H1 (cell line): ENCODE data around the gene RPE. TPM values are rescaled to one million over a fixed set of nuclear protein-coding genes. Genes with fewer than 3 reads are reported as not detected.

Experiments
- CTCF ChIA-PET: fragments of 300-600 bp; sonication (Branson Sonifier 250); formaldehyde crosslinking; loops from one replicate; lab custom pipeline; 2021; ENCODE audit not compliant: partially characterized antibody; lab: Charles Lee
- POLR2A ChIA-PET: fragments of 300-600 bp; sonication (Branson Sonifier 250); formaldehyde crosslinking; loops from one replicate; lab custom pipeline; 2021; ENCODE audit warnings: inconsistent platforms; ENCODE audit not compliant: partially characterized antibody; lab: Charles Lee
- DNase-seq, 2 experiments: peaks; one replicate each; pipeline versions ENCODE4 v3.0.0 to v3.0.0-alpha.2; 2010 to 2022; ENCODE audit warnings: low spot score in 2 of 2, low read depth in 1 of 2, mixed read lengths in 1 of 2
- FAIRE-seq: peaks from 2 replicates; lab custom pipeline; 2011; peaks lifted over from hg19 to GRCh38; lab: Jason Lieb, UNC
- H2AFZ ChIP-seq: 2 replicates; pipeline ENCODE4 v1.8.1; 2012; ENCODE audit warnings: low read length, inconsistent platforms
- H2AK5ac ChIP-seq: 2 replicates; pipeline ENCODE4 v1.6.1; 2013; ENCODE audit warnings: low read depth, low read length
- H2BK120ac ChIP-seq: replicated peaks from 2 replicates; pipeline ENCODE3; 2013; ENCODE audit warnings: low read depth, low read length, inconsistent platforms
- H2BK12ac ChIP-seq: 2 replicates; pipeline ENCODE4 v1.6.1; 2013; ENCODE audit warnings: low read depth, low read length
- H2BK15ac ChIP-seq: 2 replicates; pipeline ENCODE4 v1.6.1; 2013; ENCODE audit warnings: low read length
- H2BK20ac ChIP-seq: 2 replicates; pipeline ENCODE4 v1.6.1; 2013; ENCODE audit warnings: low read length
- H2BK5ac ChIP-seq: 2 replicates; pipeline ENCODE4 v1.6.1; 2013; ENCODE audit warnings: low read depth, low read length
- H3K14ac ChIP-seq: 2 replicates; pipeline ENCODE4 v1.6.1; 2013; ENCODE audit warnings: inconsistent platforms; ENCODE audit not compliant: insufficient read length
- H3K18ac ChIP-seq: 2 replicates; pipeline ENCODE4 v1.6.1; 2013; ENCODE audit warnings: low read length; ENCODE audit errors: extremely low read depth
- H3K23ac ChIP-seq: 2 replicates; pipeline ENCODE4 v1.6.1; 2013; ENCODE audit warnings: inconsistent platforms; ENCODE audit not compliant: insufficient read length
- H3K23me2 ChIP-seq: 2 replicates; pipeline ENCODE4 v1.6.1; 2013; ENCODE audit warnings: low read depth, low read length
- H3K27ac ChIP-seq: 2 replicates; pipeline ENCODE4 v1.6.1; 2011; ENCODE audit warnings: low read depth, low read length, inconsistent platforms
- H3K27me3 ChIP-seq, 4 experiments: replicated peaks in 1 of 4; 1 replicate in 1 of 4; 2 replicates in 3 of 4; pipeline versions ENCODE4 v1.6.1 to v1.8.1; 2011 to 2013; ENCODE audit warnings: low read length in 3 of 4, mild to moderate bottlenecking in 3 of 4, inconsistent platforms in 2 of 4, mixed read lengths in 2 of 4, moderate library complexity in 1 of 4; ENCODE audit not compliant: control insufficient read depth in 3 of 4, insufficient read depth in 3 of 4; ENCODE audit errors: extremely low read depth in 1 of 4
- H3K36me3 ChIP-seq, 4 experiments: 2 replicates each; pipeline versions ENCODE4 v1.6.1 to v1.8.1; 2011 to 2013; ENCODE audit warnings: mild to moderate bottlenecking in 4 of 4, low read length in 3 of 4, moderate library complexity in 2 of 4, control low read depth in 1 of 4, inconsistent platforms in 1 of 4; ENCODE audit not compliant: insufficient read depth in 4 of 4, control insufficient read depth in 2 of 4
- H3K4ac ChIP-seq: replicated peaks from 2 replicates; pipeline ENCODE3; 2013; ENCODE audit warnings: low read length, low read depth, mixed read lengths, inconsistent platforms; ENCODE audit not compliant: insufficient read length
- H3K4me1 ChIP-seq, 4 experiments: replicated peaks in 1 of 4; 1 replicate in 1 of 4; 2 replicates in 3 of 4; pipeline versions ENCODE4 v1.6.1 to v1.8.1; 2011 to 2013; ENCODE audit warnings: low read length in 3 of 4, inconsistent platforms in 2 of 4, mixed read lengths in 1 of 4; ENCODE audit not compliant: insufficient read depth in 4 of 4, control insufficient read depth in 3 of 4
- H3K4me2 ChIP-seq, 2 experiments: 2 replicates each; pipeline versions ENCODE4 v1.6.1 to v1.8.1; 2011 to 2013; ENCODE audit warnings: low read depth in 2 of 2, low read length in 2 of 2, control low read depth in 1 of 2, inconsistent platforms in 1 of 2, mild to moderate bottlenecking in 1 of 2; ENCODE audit not compliant: insufficient read depth in 1 of 2
- H3K4me3 ChIP-seq, 4 experiments: fragments of 200-600, 300-600 bp in 1 of 4; sonication (generic), shearing (Covaris generic), sonication (Bioruptor Twin) in 1 of 4; 2 replicates each; pipeline versions ENCODE4 v1.5.1 to v1.8.1; 2011 to 2016; ENCODE audit warnings: low read length in 4 of 4, low read depth in 3 of 4, control low read depth in 2 of 4, inconsistent platforms in 2 of 4, mild to moderate bottlenecking in 2 of 4, mixed read lengths in 1 of 4, moderate library complexity in 1 of 4; ENCODE audit not compliant: insufficient read depth in 2 of 4; ENCODE audit errors: extremely low read depth in 1 of 4
- H3K56ac ChIP-seq: replicated peaks from 2 replicates; pipeline ENCODE3; 2013; ENCODE audit warnings: low read depth, mild to moderate bottlenecking, mixed read lengths, low read length, inconsistent platforms; ENCODE audit not compliant: insufficient read length
- H3K79me1 ChIP-seq: 2 replicates; pipeline ENCODE4 v1.6.1; 2013; ENCODE audit warnings: low read depth, low read length, control low read depth
- H3K79me2 ChIP-seq, 2 experiments: 2 replicates each; pipeline versions ENCODE4 v1.6.1 to v1.8.1; 2012 to 2013; ENCODE audit warnings: low read length in 2 of 2, mild to moderate bottlenecking in 2 of 2, inconsistent platforms in 1 of 2; ENCODE audit not compliant: insufficient read depth in 2 of 2, control insufficient read depth in 1 of 2
- H3K9ac ChIP-seq, 4 experiments: replicated peaks in 1 of 4; 1 replicate in 1 of 4; 2 replicates in 3 of 4; pipeline versions ENCODE4 v1.6.1 to v1.8.1; 2011 to 2013; ENCODE audit warnings: low read depth in 3 of 4, low read length in 3 of 4, control low read depth in 2 of 4, mild to moderate bottlenecking in 2 of 4, moderate library complexity in 2 of 4, inconsistent platforms in 1 of 4; ENCODE audit errors: extremely low read depth in 1 of 4
- H3K9me3 ChIP-seq, 2 experiments: 2 replicates each; pipeline versions ENCODE4 v1.6.1 to v1.8.1; 2012 to 2013; ENCODE audit warnings: mild to moderate bottlenecking in 2 of 2, moderate library complexity in 2 of 2, control low read depth in 1 of 2, inconsistent platforms in 1 of 2, low read depth in 1 of 2, low read length in 1 of 2, mixed read lengths in 1 of 2; ENCODE audit not compliant: insufficient read depth in 2 of 2
- H4K20me1 ChIP-seq, 2 experiments: replicated peaks in 1 of 2; 2 replicates each; pipeline versions ENCODE3 to v1.8.1; 2011 to 2013; ENCODE audit warnings: inconsistent platforms in 2 of 2, low read length in 2 of 2, mild to moderate bottlenecking in 1 of 2; ENCODE audit not compliant: insufficient read depth in 2 of 2, control insufficient read depth in 1 of 2
- H4K5ac ChIP-seq: 2 replicates; pipeline ENCODE4 v1.6.1; 2013; ENCODE audit warnings: low read length, low read depth, mixed read lengths, inconsistent platforms; ENCODE audit not compliant: insufficient read length
- H4K8ac ChIP-seq: 2 replicates; pipeline ENCODE4 v1.8.0; 2013; ENCODE audit warnings: mild to moderate bottlenecking, moderate library complexity, low read length, inconsistent platforms; ENCODE audit not compliant: insufficient read depth; ENCODE audit errors: extremely low read depth
- H4K91ac ChIP-seq: replicated peaks from 2 replicates; pipeline ENCODE3; 2013; ENCODE audit warnings: low read length, mixed read lengths, inconsistent platforms; ENCODE audit not compliant: insufficient read length
- ATF3 ChIP-seq: IDR thresholded peaks from 2 replicates; pipeline ENCODE4 v1.6.1; 2011; ENCODE audit warnings: low read depth, mild to moderate bottlenecking, low read length; ENCODE audit not compliant: insufficient read depth
- CEBPB ChIP-seq: IDR thresholded peaks from 2 replicates; pipeline ENCODE4 v1.6.1; 2012; ENCODE audit warnings: low read depth, low read length
- CREB1 ChIP-seq: IDR thresholded peaks from 2 replicates; pipeline ENCODE4 v1.6.1; 2012; ENCODE audit warnings: inconsistent platforms
- EZH2 ChIP-seq: fragments of 200-600 bp; sonication (generic); IDR thresholded peaks from 2 replicates; pipeline ENCODE4 v1.7.1; 2012; ENCODE audit warnings: low read depth, mild to moderate bottlenecking, moderate library complexity, low read length, inconsistent platforms; ENCODE audit not compliant: severe bottlenecking
- HDAC2 ChIP-seq, 2 experiments: fragments of 300-600 bp in 1 of 2; sonication (generic) in 1 of 2; IDR thresholded peaks; 2 replicates each; pipeline ENCODE4 v1.6.1; 2011 to 2012; ENCODE audit warnings: low read depth in 2 of 2, low read length in 2 of 2, mild to moderate bottlenecking in 2 of 2, moderate library complexity in 2 of 2, borderline replicate concordance in 1 of 2, inconsistent platforms in 1 of 2
- KDM5A ChIP-seq: fragments of 200-600 bp; IDR thresholded peaks from 2 replicates; pipeline ENCODE4 v1.7.1; 2012; ENCODE audit warnings: mild to moderate bottlenecking, low read length, inconsistent platforms, mixed read lengths
- NANOG ChIP-seq: IDR thresholded peaks from 2 replicates; pipeline ENCODE4 v1.6.1; 2011; ENCODE audit warnings: low read length, low read depth, mild to moderate bottlenecking, inconsistent platforms; ENCODE audit not compliant: insufficient read depth, poor library complexity, severe bottlenecking
- PHF8 ChIP-seq: fragments of 200-600 bp; sonication (generic); conservative IDR thresholded peaks from 2 replicates; pipeline ENCODE4 v1.7.1; 2012; ENCODE audit warnings: low read depth, mild to moderate bottlenecking, inconsistent platforms, low read length, moderate library complexity
- POLR2AphosphoS5 ChIP-seq: IDR thresholded peaks from 2 replicates; pipeline ENCODE4 v1.6.1; 2011; ENCODE audit warnings: low read depth, low read length
- RNF2 ChIP-seq: fragments of 200-900, 300-1000 bp; sonication (generic); IDR thresholded peaks from 2 replicates; pipeline ENCODE4 v1.7.1; 2016; ENCODE audit warnings: borderline replicate concordance, low read depth, mild to moderate bottlenecking, antibody characterized with exemption, low read length; ENCODE audit not compliant: poor library complexity, severe bottlenecking; ENCODE audit errors: missing control alignments
- SP2 ChIP-seq: IDR thresholded peaks from 2 replicates; pipeline ENCODE4 v1.6.1; 2012; ENCODE audit warnings: mild to moderate bottlenecking, low read length, inconsistent platforms
- SP4 ChIP-seq: IDR thresholded peaks from 2 replicates; pipeline ENCODE4 v1.6.1; 2012; ENCODE audit warnings: low read length, inconsistent platforms
- TCF12 ChIP-seq: IDR thresholded peaks from 2 replicates; pipeline ENCODE4 v1.6.1; 2011; ENCODE audit warnings: low read depth, mild to moderate bottlenecking, low read length
- YY1 ChIP-seq: IDR thresholded peaks from 2 replicates; pipeline ENCODE4 v1.6.1; 2011; ENCODE audit warnings: low read depth, mild to moderate bottlenecking, low read length
- WGBS, 2 experiments: shearing (Covaris generic) in 1 of 2; methylation state at CpG; one replicate each; pipeline versions ENCODE4 v1.1.6 to v1.1.7; 2013 to 2015; ENCODE audit warnings: low lambda C conversion rate in 2 of 2, mixed read lengths in 2 of 2, inconsistent platforms in 1 of 2, low coverage in 1 of 2, missing lambda C conversion rate in 1 of 2; ENCODE audit not compliant: insufficient replicate concordance in 2 of 2, insufficient coverage in 1 of 2, insufficient read length in 1 of 2; ENCODE audit errors: extremely low coverage in 1 of 2, missing lambda C conversion rate in 1 of 2; 5-methylcytosine and 5-hydroxymethylcytosine counted together
- polyA plus RNA-seq, 7 experiments: library from polyadenylated mRNA; depleted of rRNA in 3 of 7; stranded (reverse) in 5 of 7; unstranded in 2 of 7; fragments of >200 nt in 5 of 7; fragments of 200-250 nt in 2 of 7; gene quantifications; 1 replicate in 5 of 7; 2 replicates in 1 of 7; 4 replicates in 1 of 7; pipeline versions ENCODE4 v1.2.1 to v1.2.3, GENCODE V29; 2011 to 2013; ENCODE audit warnings: missing spikeins in 2 of 7, mixed read lengths in 2 of 7
- total RNA-seq: library from RNA; stranded (reverse); fragmentation: NEBNext Ultra II Directional; extraction: Animal tissue kit (Norgen Biotek cat#: 25700); gene quantifications from 2 replicates; pipeline ENCODE4 v1.2.1, GENCODE V29; 2021

RPE gene
- total and polyA plus RNA-seq, 2 of the 8 experiments (the other 6 are each of a cell fraction or from before 2014, with no cell fraction given): 77.8 to 102 TPM

DNA sequence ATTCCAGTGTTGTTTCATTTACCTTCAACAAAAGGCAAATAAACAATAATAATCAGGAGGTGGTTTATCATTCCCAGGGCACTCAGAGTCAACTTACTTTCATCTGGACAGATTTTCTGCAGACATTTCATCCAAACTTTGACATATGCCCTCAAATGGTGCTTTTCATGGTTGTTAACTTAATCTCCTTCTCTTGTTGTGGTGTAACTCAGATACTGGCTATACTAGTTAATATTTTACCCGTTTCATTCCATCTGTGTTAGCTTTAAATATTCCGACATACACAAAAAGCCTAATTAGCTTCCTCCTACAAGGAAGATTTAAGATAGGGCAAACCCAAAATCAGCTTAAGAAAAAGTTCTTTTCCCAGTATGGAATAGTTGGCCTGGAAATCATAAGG is 44.4 kb upstream of the RPE start:
- Histone ChIP-seq H3K9ac (no peak overlapping the region), H4K8ac (no peak overlapping the region), H3K4me1 (peaks cover 0 to 17% (median 2%) of the 10 kb centered on the region in 4 experiments; a peak in 4 of 7 replicates), H3K18ac (no peak overlapping the region), H3K4ac (no peak overlapping the region), H2AK5ac (no peak overlapping the region), H3K4me3 (no peak overlapping the region), H3K4me2 (no peak overlapping the region), H2BK20ac (no peak overlapping the region), H3K56ac (no peak overlapping the region), H2BK15ac (no peak overlapping the region), H4K20me1 (no peaks in the 10 kb centered on the region), H4K91ac (no peak overlapping the region), H3K9me3 (no peaks in the 10 kb centered on the region), H3K14ac (no peak overlapping the region), H3K23me2 (peaks cover 1% of the 10 kb centered on the region; the same call in 1 of the 2 replicates), H3K79me1 (no peaks in the 10 kb centered on the region), H2BK120ac (no peak overlapping the region), H3K79me2 (no peaks in the 10 kb centered on the region), H3K23ac (no peak overlapping the region), H3K27me3 (peaks cover 0 to 10% (median 3%) of the 10 kb centered on the region in 4 experiments; a peak in 4 of 7 replicates), H2BK5ac (no peak overlapping the region), H3K36me3 (no peaks in the 10 kb centered on the region), H4K5ac (no peak overlapping the region), H2AFZ (no peak overlapping the region), H2BK12ac (no peak overlapping the region), H3K27ac (no peak overlapping the region)
- 86% methylated on average over 2 of the region's 2 CpGs; no CpG with 5 or more reads in 1 of the 2 experiments for WGBS, 2 experiments
- ChIA-PET CTCF (interaction anchor here (0.5 to 1.8 kb wide), 4 partner anchors 9 to 534 kb away, joined by 3 to 5 read pairs (median 4); partner anchors contain the start of gene MAP2), POLR2A (no interaction called here)
- DNase-seq (no peak), FAIRE-seq (no peak)
- TF ChIP-seq NANOG (no peak), KDM5A (no peak), PHF8 (no peak), CREB1 (no peak), YY1 (no peak), HDAC2 (IDR thresholded peaks at IDR 0.05; ENCODE audit: borderline replicate concordance in 1 of 2, low read depth in 2 of 2, low read length in 2 of 2) (no peak), TCF12 (no peak), CEBPB (no peak), RNF2 (no peak), POLR2AphosphoS5 (no peak), ATF3 (no peak), EZH2 (no peak), SP2 (no peak), SP4 (no peak)
